ENCODE results near the gene SRSF1. TPM values are rescaled to one million over a fixed set of nuclear protein-coding genes. Genes with fewer than 3 reads are reported as not detected.

Gene SRSF1
- total RNA-seq (100 to 1,000 TPM in 3 of 10 donors, 10 to 100 TPM in 7; 79.8 to 130 (median 94.7) TPM), polyA plus RNA-seq (10 to 100 TPM; 70.3 to 76.3 TPM)
- long read RNA-seq, donor 1, transcript SRSF1-201 (4 exons, 1,513 nt): major isoform, 34 of 45 reads
- long read RNA-seq, donor 1, partial matches to known transcripts: 1 of 45 reads
- long read RNA-seq, donor 1, other reads (novel, unspliced or antisense): 4 of 45 reads
- long read RNA-seq, donor 2, transcript SRSF1-201 (4 exons, 1,513 nt): major isoform, 22 of 48 reads
- long read RNA-seq, donor 2, partial matches to known transcripts: 2 of 48 reads
- long read RNA-seq, donor 2, other reads (novel, unspliced or antisense): 21 of 48 reads
- long read RNA-seq, donor 3, transcript SRSF1-201 (4 exons, 1,513 nt): major isoform, 139 of 157 reads
- long read RNA-seq, donor 3, transcript SRSF1-204 (4 exons, 1,720 nt): minor isoform, 6 of 157 reads
- long read RNA-seq, donor 3, partial matches to known transcripts: 0 of 157 reads
- long read RNA-seq, donor 3, other reads (novel, unspliced or antisense): 8 of 157 reads

DNA sequence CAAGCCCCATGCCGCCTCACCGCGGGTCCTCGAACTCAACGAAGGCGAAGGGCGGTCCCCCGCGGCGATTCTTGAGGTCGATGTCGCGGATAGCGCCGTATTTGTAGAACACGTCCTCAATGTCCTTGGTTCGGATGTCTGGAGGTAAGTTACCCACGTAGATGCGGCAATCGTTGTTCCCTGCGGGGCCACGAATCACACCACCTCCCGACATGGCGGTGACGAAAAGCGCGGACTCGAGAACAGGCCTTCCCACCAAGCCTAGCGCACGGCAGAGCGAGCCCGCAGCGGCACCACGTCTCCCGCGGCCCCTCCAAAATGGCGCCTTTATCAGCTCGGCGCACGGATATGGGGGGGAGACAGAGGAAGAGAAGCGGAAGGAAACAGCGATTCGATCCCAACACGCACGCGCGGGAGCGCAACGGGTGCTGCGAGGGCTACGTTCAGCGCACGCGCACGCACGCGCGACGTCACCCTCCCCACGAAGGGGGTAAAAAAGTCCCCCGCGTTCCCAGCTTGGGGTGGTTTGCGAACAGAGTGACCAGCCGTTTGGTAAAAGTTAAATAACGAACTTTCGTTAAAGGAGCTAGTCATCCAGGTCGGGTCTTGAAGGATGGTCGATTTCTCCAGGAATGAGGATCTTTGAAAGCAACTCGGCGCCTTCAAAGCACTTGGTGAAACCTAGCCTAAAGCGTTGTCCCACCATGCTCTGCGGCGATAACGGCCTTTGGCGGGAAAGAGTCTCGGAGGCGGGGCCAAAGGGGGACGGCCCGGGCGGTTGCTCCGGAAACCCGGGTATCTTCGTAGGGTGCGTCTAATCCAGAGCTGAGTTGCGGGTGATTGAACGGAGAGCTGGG is at the start of gene SRSF1:
Gene SRSF1 (minus strand): TSS at position 323 of the 857 bp plus-strand sequence. CDS start 109 bp downstream, at position 214.
- peaks cover 17 to 49% (median 46%) of the 10 kb centered on the region in 9 donors for H3K4me1 ChIP-seq
- peak within 1 kb of the TSS; percentile 65 to 98 (median 77) for H3K4me3 ChIP-seq
- TF ChIP-seq, protein P1, sequence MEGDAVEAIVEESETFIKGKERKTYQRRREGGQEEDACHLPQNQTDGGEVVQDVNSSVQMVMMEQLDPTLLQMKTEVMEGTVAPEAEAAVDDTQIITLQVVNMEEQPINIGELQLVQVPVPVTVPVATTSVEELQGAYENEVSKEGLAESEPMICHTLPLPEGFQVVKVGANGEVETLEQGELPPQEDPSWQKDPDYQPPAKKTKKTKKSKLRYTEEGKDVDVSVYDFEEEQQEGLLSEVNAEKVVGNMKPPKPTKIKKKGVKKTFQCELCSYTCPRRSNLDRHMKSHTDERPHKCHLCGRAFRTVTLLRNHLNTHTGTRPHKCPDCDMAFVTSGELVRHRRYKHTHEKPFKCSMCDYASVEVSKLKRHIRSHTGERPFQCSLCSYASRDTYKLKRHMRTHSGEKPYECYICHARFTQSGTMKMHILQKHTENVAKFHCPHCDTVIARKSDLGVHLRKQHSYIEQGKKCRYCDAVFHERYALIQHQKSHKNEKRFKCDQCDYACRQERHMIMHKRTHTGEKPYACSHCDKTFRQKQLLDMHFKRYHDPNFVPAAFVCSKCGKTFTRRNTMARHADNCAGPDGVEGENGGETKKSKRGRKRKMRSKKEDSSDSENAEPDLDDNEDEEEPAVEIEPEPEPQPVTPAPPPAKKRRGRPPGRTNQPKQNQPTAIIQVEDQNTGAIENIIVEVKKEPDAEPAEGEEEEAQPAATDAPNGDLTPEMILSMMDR (IDR thresholded peaks at IDR 0.05): no peak
- H3K9me3 ChIP-seq: no peaks in the 10 kb centered on the region
- 0% methylated on average over 86 of the region's 86 CpGs for WGBS, 2 donors
- intact Hi-C loops (cut with DNase I): loop anchor here in 9 of 10 donors (1.0 to 10.0 kb wide), 8 partner anchors 75 to 108 kb away; partner anchors contain the start of gene DYNLL2 (in 5 of the 9)
- H3K36me3 ChIP-seq: peaks cover 0 to 39% (median 27%) of the 10 kb centered on the region in 9 donors
- ATAC-seq: peak; percentile 95 to 98 (median 97)
- H3K27me3 ChIP-seq: no peaks in the 10 kb centered on the region
- DNase-seq: peak; percentile 97 to 98
- H3K27ac ChIP-seq: peak within 1 kb of the TSS; percentile 93 to 100 (median 98)

DNA sequence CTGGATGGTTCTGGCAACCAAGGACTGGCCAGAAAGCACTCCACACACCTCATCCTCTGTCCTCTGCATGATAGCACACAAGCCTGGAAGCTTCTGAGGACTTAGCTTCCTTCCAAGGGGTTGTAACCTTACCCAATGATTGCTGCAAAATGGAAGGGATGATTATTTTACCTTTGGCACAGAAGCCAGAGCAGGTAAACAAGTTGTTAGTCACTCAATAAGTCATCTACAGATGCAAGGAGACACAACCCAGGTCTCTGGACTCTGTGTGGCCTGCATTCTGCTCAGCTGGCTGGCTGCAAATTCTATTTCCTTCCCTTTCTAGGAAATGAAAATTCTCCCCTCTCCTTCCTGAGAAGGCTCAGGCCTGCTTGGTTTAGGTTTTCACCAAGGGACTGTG is 49.4 kb upstream of the SRSF1 start:
- TF ChIP-seq, protein P1 (IDR thresholded peaks at IDR 0.05): no peak
- ATAC-seq (no peak), DNase-seq (no peak)
- Histone ChIP-seq H3K36me3 (no peaks in the 10 kb centered on the region), H3K27me3 (peaks cover 0 to 3% (median 0%) of the 10 kb centered on the region in 7 donors), H3K4me1 (peaks cover 0 to 19% (median 12%) of the 10 kb centered on the region in 9 donors), H3K27ac (no peak overlapping the region), H3K4me3 (no peak overlapping the region), H3K9me3 (no peaks in the 10 kb centered on the region)
- intact Hi-C loops (cut with DNase I): no loop called here

- no peak for DNase-seq
- Histone ChIP-seq H3K27ac (no peak overlapping the region), H3K27me3 (peaks cover 0 to 3% (median 0%) of the 10 kb centered on the region in 7 donors), H3K4me3 (no peak overlapping the region), H3K4me1 (peaks cover 0 to under 1% (median 0%) of the 10 kb centered on the region in 9 donors), H3K9me3 (no peaks in the 10 kb centered on the region), H3K36me3 (no peaks in the 10 kb centered on the region)
- no peak for ATAC-seq
- intact Hi-C loops (cut with DNase I): no loop called here
- 81 to 87% methylated on average over 6 of the region's 6 CpGs for WGBS, 2 donors
- TF ChIP-seq, protein P1 (IDR thresholded peaks at IDR 0.05): no peak
These were observed 47.6 kb upstream of the SRSF1 start for GRCh38 chr17:58054641-58055040.
